Peyer's patch (tissue), 4 donors: ENCODE measurements around the gene NFIB.

Experiments
- CTCF ChIP-seq, 6 experiments: fragments of 450-650 bp in 4 of 6; fragments of 200-600 bp in 2 of 6; sonication (generic) in 1 of 6; IDR thresholded peaks; one replicate each; pipeline ENCODE4 v1.5.1; 2017 to 2019; ENCODE audit warnings: antibody characterized with exemption in 6 of 6, mild to moderate bottlenecking in 3 of 6, moderate library complexity in 1 of 6
- POLR2A ChIP-seq, 2 donors: fragments of 450-650 bp; IDR thresholded peaks; one replicate each; pipeline ENCODE4 v1.5.1; 2017; ENCODE audit warnings: antibody characterized with exemption in 2 of 2, mild to moderate bottlenecking in 2 of 2, moderate library complexity in 2 of 2

GRCh38 chr9:14279671-14280070 lies 34.3 kb downstream of the NFIB start:
- TF ChIP-seq POLR2A (IDR thresholded peaks at IDR 0.05), result no peak
- no peak for TF ChIP-seq CTCF (IDR thresholded peaks at IDR 0.05)
